IMR-90 (cell line): ENCODE data around the gene NOXA1. TPM values are rescaled to one million over a fixed set of nuclear protein-coding genes. Genes with fewer than 3 reads are reported as not detected.

Source experiments
- ATAC-seq: fragments of 200-7000 bp; cut with Tn5 transposase; 2 replicates; pipeline ENCODE4 v1.9.1; 2020; ENCODE audit warnings: low read depth, mild to moderate bottlenecking, moderate library complexity
- BruUV-seq: library from RNA; stranded (reverse); fragments of 400-500 nt; replicated peaks from 2 replicates; lab custom pipeline; 2021; lab: Mats Ljungman, UMichigan
- CTCF ChIA-PET: fragments of 300-600 bp; formaldehyde crosslinking; extraction: SDS; loops from one replicate; lab custom pipeline; 2021; ENCODE audit warnings: antibody characterized with exemption; lab: Yijun Ruan, JAX
- POLR2A ChIA-PET: fragments of 300-600 bp; sonication (Branson Sonifier 250); formaldehyde crosslinking; loops from one replicate; lab custom pipeline; 2022; ENCODE audit warnings: antibody characterized with exemption; ENCODE audit not compliant: unreplicated experiment; lab: Charles Lee
- DNase-seq: peaks from one replicate; pipeline ENCODE4 v3.0.0; 2013
- H2AFZ ChIP-seq: replicated peaks from 2 replicates; pipeline ENCODE3; 2013; ENCODE audit warnings: low read length, mild to moderate bottlenecking; ENCODE audit not compliant: poor library complexity
- H2AK5ac ChIP-seq: 2 replicates; pipeline ENCODE4 v1.6.1; 2013; ENCODE audit warnings: low read depth, low read length, inconsistent platforms
- H2AK9ac ChIP-seq: replicated peaks from 2 replicates; pipeline ENCODE3; 2013; ENCODE audit warnings: mild to moderate bottlenecking, low read depth, low read length, moderate library complexity; ENCODE audit not compliant: poor library complexity
- H2BK120ac ChIP-seq: 2 replicates; pipeline ENCODE4 v1.6.1; 2013; ENCODE audit warnings: low read depth, low read length, inconsistent platforms
- H2BK15ac ChIP-seq: 3 replicates; pipeline ENCODE4 v1.6.1; 2013; ENCODE audit warnings: low read depth, low read length, inconsistent platforms
- H2BK20ac ChIP-seq: 2 replicates; pipeline ENCODE4 v1.6.1; 2013; ENCODE audit warnings: low read depth, mild to moderate bottlenecking, inconsistent platforms, low read length, moderate library complexity
- H2BK5ac ChIP-seq: 2 replicates; pipeline ENCODE4 v1.6.1; 2013; ENCODE audit warnings: mild to moderate bottlenecking, low read depth, low read length, inconsistent platforms; ENCODE audit not compliant: poor library complexity, severe bottlenecking
- H3K14ac ChIP-seq: replicated peaks from 2 replicates; pipeline ENCODE4 v1.6.1; 2013; ENCODE audit warnings: low read depth, low read length, inconsistent platforms
- H3K18ac ChIP-seq: 2 replicates; pipeline ENCODE4 v1.6.1; 2013; ENCODE audit warnings: low read depth, low read length, control low read depth
- H3K23ac ChIP-seq: 2 replicates; pipeline ENCODE4 v1.6.1; 2013; ENCODE audit warnings: low read depth, low read length, inconsistent platforms
- H3K27ac ChIP-seq: 2 replicates; pipeline ENCODE4 v1.5.1; 2013; ENCODE audit warnings: mild to moderate bottlenecking, control low read depth, low read length; ENCODE audit not compliant: insufficient read depth
- H3K27me3 ChIP-seq: 2 replicates; pipeline ENCODE4 v1.6.1; 2013; ENCODE audit warnings: low read length; ENCODE audit not compliant: control insufficient read depth, insufficient read depth
- H3K36me3 ChIP-seq: 2 replicates; pipeline ENCODE4 v1.6.1; 2013; ENCODE audit warnings: low read length, mixed read lengths; ENCODE audit not compliant: control insufficient read depth, insufficient read depth
- H3K4ac ChIP-seq: 2 replicates; pipeline ENCODE4 v1.6.1; 2013; ENCODE audit warnings: low read depth, low read length, inconsistent platforms
- H3K4me1 ChIP-seq: 2 replicates; pipeline ENCODE4 v1.6.1; 2013; ENCODE audit warnings: low read length, mixed read lengths; ENCODE audit not compliant: control insufficient read depth, insufficient read depth
- H3K4me2 ChIP-seq: 2 replicates; pipeline ENCODE4 v1.6.1; 2013; ENCODE audit warnings: low read depth, mild to moderate bottlenecking, control low read depth, low read length, moderate library complexity
- H3K4me3 ChIP-seq: 2 replicates; pipeline ENCODE4 v1.5.1; 2013; ENCODE audit warnings: low read depth, mild to moderate bottlenecking, control low read depth, low read length, moderate library complexity; ENCODE audit not compliant: insufficient read depth
- H3K56ac ChIP-seq: 2 replicates; pipeline ENCODE4 v1.6.1; 2013; ENCODE audit warnings: low read length, inconsistent platforms; ENCODE audit not compliant: insufficient read depth; ENCODE audit errors: extremely low read depth
- H3K79me1 ChIP-seq, 2 experiments: 2 replicates each; pipeline ENCODE4 v1.6.1; 2013; ENCODE audit warnings: low read length in 2 of 2, inconsistent platforms in 1 of 2, low read depth in 1 of 2
- H3K9ac ChIP-seq: 2 replicates; pipeline ENCODE4 v1.6.1; 2013; ENCODE audit warnings: low read depth, low read length, control low read depth
- H3K9me1 ChIP-seq: 2 replicates; pipeline ENCODE4 v1.6.1; 2013; ENCODE audit warnings: low read length, inconsistent platforms; ENCODE audit not compliant: insufficient read depth
- H3K9me3 ChIP-seq: 2 replicates; pipeline ENCODE4 v1.6.1; 2013; ENCODE audit warnings: low read length; ENCODE audit not compliant: control insufficient read depth, insufficient read depth
- H4K20me1 ChIP-seq: 2 replicates; pipeline ENCODE4 v1.6.1; 2013; ENCODE audit warnings: low read length, inconsistent platforms; ENCODE audit not compliant: insufficient read depth
- H4K5ac ChIP-seq: 2 replicates; pipeline ENCODE4 v1.6.1; 2013; ENCODE audit warnings: mild to moderate bottlenecking, low read depth, low read length, control low read depth
- H4K8ac ChIP-seq, 2 experiments: 2 replicates each; pipeline ENCODE4 v1.6.1; 2013; ENCODE audit warnings: low read depth in 2 of 2, low read length in 2 of 2, control low read depth in 1 of 2, inconsistent platforms in 1 of 2
- H4K91ac ChIP-seq: 2 replicates; pipeline ENCODE4 v1.6.1; 2013; ENCODE audit warnings: low read depth, low read length, inconsistent platforms; ENCODE audit not compliant: insufficient read depth
- BHLHE40 ChIP-seq: fragments of 150-350 bp; IDR thresholded peaks from 2 replicates; pipeline ENCODE4 v1.6.1; 2016; ENCODE audit warnings: mild to moderate bottlenecking, low read depth, low read length
- CEBPB ChIP-seq: IDR thresholded peaks from 2 replicates; pipeline ENCODE4 v1.6.1; 2012; ENCODE audit warnings: low read depth, low read length, improper control_type of control experiment
- CHD1 ChIP-seq: IDR thresholded peaks from 2 replicates; pipeline ENCODE4 v1.6.1; 2012; ENCODE audit warnings: low read depth, low read length, improper control_type of control experiment
- FOS ChIP-seq: fragments of 150-350 bp; IDR thresholded peaks from 2 replicates; pipeline ENCODE4 v1.6.1; 2016; ENCODE audit warnings: low read depth, low read length
- MAFK ChIP-seq: IDR thresholded peaks from 2 replicates; pipeline ENCODE4 v1.6.1; 2012; ENCODE audit warnings: low read depth, low read length, improper control_type of control experiment
- MAZ ChIP-seq: IDR thresholded peaks from 2 replicates; pipeline ENCODE4 v1.6.1; 2012; ENCODE audit warnings: low read depth, mild to moderate bottlenecking, low read length, improper control_type of control experiment, moderate library complexity, borderline replicate concordance
- MXI1 ChIP-seq: IDR thresholded peaks from 2 replicates; pipeline ENCODE4 v1.6.1; 2012; ENCODE audit warnings: low read depth, mild to moderate bottlenecking, low read length, moderate library complexity, borderline replicate concordance
- NFE2L2 ChIP-seq: fragments of 150-350 bp; IDR thresholded peaks from 2 replicates; pipeline ENCODE4 v1.6.1; 2016; ENCODE audit warnings: low read depth, mild to moderate bottlenecking, low read length
- POLR2A ChIP-seq: IDR thresholded peaks from 2 replicates; pipeline ENCODE4 v1.6.1; 2012; ENCODE audit warnings: mild to moderate bottlenecking, low read depth, low read length
- RAD21 ChIP-seq: IDR thresholded peaks from 2 replicates; pipeline ENCODE4 v1.6.1; 2012; ENCODE audit warnings: low read length, improper control_type of control experiment
- RCOR1 ChIP-seq: IDR thresholded peaks from 2 replicates; pipeline ENCODE4 v1.6.1; 2012; ENCODE audit warnings: mild to moderate bottlenecking, low read length, improper control_type of control experiment; ENCODE audit not compliant: insufficient replicate concordance
- RFX5 ChIP-seq: IDR thresholded peaks from 2 replicates; pipeline ENCODE4 v1.8.0; 2012; ENCODE audit warnings: low read depth, mild to moderate bottlenecking, low read length, moderate library complexity
- SMC3 ChIP-seq: fragments of 150-350 bp; IDR thresholded peaks from 2 replicates; pipeline ENCODE4 v1.6.1; 2016; ENCODE audit warnings: low read depth, mild to moderate bottlenecking, antibody characterized with exemption, low read length, moderate library complexity
- WGBS, 2 experiments: methylation state at CpG; one replicate each; pipeline versions ENCODE4 v1.1.5 to v1.1.7; 2013; ENCODE audit warnings: missing lambda C conversion rate in 2 of 2; ENCODE audit not compliant: insufficient read length in 1 of 2; ENCODE audit errors: extremely low coverage in 2 of 2; 5-methylcytosine and 5-hydroxymethylcytosine counted together
- dilution Hi-C: fragments of 300-500 bp; cut with HindIII; formaldehyde crosslinking; loops from one replicate; pipeline ENCODE4 v1.14.3; 2018; ENCODE audit warnings: low sequenced_read_pairs; ENCODE audit not compliant: unreplicated experiment
- in situ Hi-C: fragments of 300-500 bp; cut with MboI; formaldehyde crosslinking; loops from 3 replicates; pipeline ENCODE4 v1.14.3; 2019; ENCODE audit warnings: low sequenced_read_pairs, inconsistent platforms, mixed read lengths
- intact Hi-C: fragments of 100-400 bp; cut with micrococcal nuclease; formaldehyde crosslinking; loops from 2 replicates; pipeline ENCODE4 v1.10.0; 2022
- polyA plus RNA-seq, 3 experiments: library from polyadenylated mRNA; depleted of rRNA; stranded (reverse); fragments of >200 nt; gene quantifications; 2 replicates each; pipeline ENCODE4 v1.2.3, GENCODE V29; 2012; ENCODE audit warnings: low replicate concordance in 1 of 3
- total RNA-seq: library from RNA; depleted of rRNA; stranded (reverse); fragments of >200 nt; gene quantifications from 2 replicates; pipeline ENCODE4 v1.2.3, GENCODE V29; 2012
- TF ChIP-seq, protein P1 (sequence below): fragments of 150-350 bp; IDR thresholded peaks from 2 replicates; pipeline ENCODE4 v1.6.1; 2016; ENCODE audit warnings: low read depth, mild to moderate bottlenecking, low read length, moderate library complexity, borderline replicate concordance
- TF ChIP-seq, protein P2 (sequence below): conservative IDR thresholded peaks from 2 replicates; pipeline ENCODE4 v1.5.1; 2012; ENCODE audit warnings: mild to moderate bottlenecking, low read depth, low read length, improper control_type of control experiment

NOXA1 gene
- total and polyA plus RNA-seq, 2 of the 4 experiments (the other 2 are of a cell fraction), result 0.17 TPM; not detected in 1

GRCh38 chr9:137387114-137387890, 35.9 kb upstream of the NOXA1 start:
- dilution Hi-C loops, result no loop called here
- no peak for DNase-seq
- H3K36me3 ChIP-seq, result peaks cover 4% of the 10 kb centered on the region; the same call in 1 of the 2 replicates
- BruUV-seq, result no TSS peak
- H2AK5ac ChIP-seq, result no peak overlapping the region
- H4K5ac ChIP-seq, result no peak overlapping the region
- H3K14ac ChIP-seq, result no peak overlapping the region
- H2AK9ac ChIP-seq, result no peak overlapping the region
- WGBS, 2 experiments, result 61% methylated on average over 24 of the region's 34 CpGs; no CpG with 5 or more reads in 1 of the 2 experiments
- H3K4me3 ChIP-seq, result no peak overlapping the region
- H3K27ac ChIP-seq, result no peak overlapping the region
- H3K18ac ChIP-seq, result no peak overlapping the region
- peaks cover 10% of the 10 kb centered on the region; the same call in 1 of the 2 replicates for H3K4me1 ChIP-seq
- no peak overlapping the region for H2BK120ac ChIP-seq
- no peaks in the 10 kb centered on the region for H3K27me3 ChIP-seq
- no peak overlapping the region for H2BK15ac ChIP-seq
- ChIA-PET POLR2A (no interaction called here), CTCF (no interaction called here)
- H3K9ac ChIP-seq, result no peak overlapping the region
- no peak overlapping the region for H3K23ac ChIP-seq
- no peak overlapping the region for H2BK20ac ChIP-seq
- no peak overlapping the region for H3K56ac ChIP-seq
- in situ Hi-C loops, result no loop called here
- H4K20me1 ChIP-seq, result peaks cover 3% of the 10 kb centered on the region; the same call in 1 of the 2 replicates
- H4K8ac ChIP-seq, result no peak overlapping the region
- H3K79me1 ChIP-seq, result no peaks in the 10 kb centered on the region
- H3K4ac ChIP-seq, result no peak overlapping the region
- H4K91ac ChIP-seq, result no peak overlapping the region
- no peaks in the 10 kb centered on the region; the same call in 1 of the 2 replicates for H3K9me1 ChIP-seq
- ATAC-seq, result no peak
- H2AFZ ChIP-seq, result no peak overlapping the region
- no peak overlapping the region for H2BK5ac ChIP-seq
- intact Hi-C loops, result no loop called here
- no peak overlapping the region for H3K4me2 ChIP-seq
- H3K9me3 ChIP-seq, result no peaks in the 10 kb centered on the region
- TF ChIP-seq, protein P1, sequence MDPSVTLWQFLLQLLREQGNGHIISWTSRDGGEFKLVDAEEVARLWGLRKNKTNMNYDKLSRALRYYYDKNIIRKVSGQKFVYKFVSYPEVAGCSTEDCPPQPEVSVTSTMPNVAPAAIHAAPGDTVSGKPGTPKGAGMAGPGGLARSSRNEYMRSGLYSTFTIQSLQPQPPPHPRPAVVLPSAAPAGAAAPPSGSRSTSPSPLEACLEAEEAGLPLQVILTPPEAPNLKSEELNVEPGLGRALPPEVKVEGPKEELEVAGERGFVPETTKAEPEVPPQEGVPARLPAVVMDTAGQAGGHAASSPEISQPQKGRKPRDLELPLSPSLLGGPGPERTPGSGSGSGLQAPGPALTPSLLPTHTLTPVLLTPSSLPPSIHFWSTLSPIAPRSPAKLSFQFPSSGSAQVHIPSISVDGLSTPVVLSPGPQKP, result no peak
- TF ChIP-seq RCOR1 (no peak), POLR2A (no peak), RFX5 (no peak), MXI1 (no peak), MAFK (no peak), MAZ (no peak), BHLHE40 (no peak), NFE2L2 (no peak), FOS (no peak), CEBPB (no peak), RAD21 (no peak), SMC3 (no peak), CHD1 (no peak)
- TF ChIP-seq, protein P2, sequence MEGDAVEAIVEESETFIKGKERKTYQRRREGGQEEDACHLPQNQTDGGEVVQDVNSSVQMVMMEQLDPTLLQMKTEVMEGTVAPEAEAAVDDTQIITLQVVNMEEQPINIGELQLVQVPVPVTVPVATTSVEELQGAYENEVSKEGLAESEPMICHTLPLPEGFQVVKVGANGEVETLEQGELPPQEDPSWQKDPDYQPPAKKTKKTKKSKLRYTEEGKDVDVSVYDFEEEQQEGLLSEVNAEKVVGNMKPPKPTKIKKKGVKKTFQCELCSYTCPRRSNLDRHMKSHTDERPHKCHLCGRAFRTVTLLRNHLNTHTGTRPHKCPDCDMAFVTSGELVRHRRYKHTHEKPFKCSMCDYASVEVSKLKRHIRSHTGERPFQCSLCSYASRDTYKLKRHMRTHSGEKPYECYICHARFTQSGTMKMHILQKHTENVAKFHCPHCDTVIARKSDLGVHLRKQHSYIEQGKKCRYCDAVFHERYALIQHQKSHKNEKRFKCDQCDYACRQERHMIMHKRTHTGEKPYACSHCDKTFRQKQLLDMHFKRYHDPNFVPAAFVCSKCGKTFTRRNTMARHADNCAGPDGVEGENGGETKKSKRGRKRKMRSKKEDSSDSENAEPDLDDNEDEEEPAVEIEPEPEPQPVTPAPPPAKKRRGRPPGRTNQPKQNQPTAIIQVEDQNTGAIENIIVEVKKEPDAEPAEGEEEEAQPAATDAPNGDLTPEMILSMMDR, result no peak
